Measurements from ENCODE around the gene P2RY1. TPM values are rescaled to one million over a fixed set of nuclear protein-coding genes. Genes with fewer than 3 reads are reported as not detected.

The P2RY1 gene
- total RNA-seq, 3 donors from 2014 or later (not counting 1 experiment from before 2014, with no cell fraction given), result 1.0 to 2.0 (median 1.4) TPM

DNA sequence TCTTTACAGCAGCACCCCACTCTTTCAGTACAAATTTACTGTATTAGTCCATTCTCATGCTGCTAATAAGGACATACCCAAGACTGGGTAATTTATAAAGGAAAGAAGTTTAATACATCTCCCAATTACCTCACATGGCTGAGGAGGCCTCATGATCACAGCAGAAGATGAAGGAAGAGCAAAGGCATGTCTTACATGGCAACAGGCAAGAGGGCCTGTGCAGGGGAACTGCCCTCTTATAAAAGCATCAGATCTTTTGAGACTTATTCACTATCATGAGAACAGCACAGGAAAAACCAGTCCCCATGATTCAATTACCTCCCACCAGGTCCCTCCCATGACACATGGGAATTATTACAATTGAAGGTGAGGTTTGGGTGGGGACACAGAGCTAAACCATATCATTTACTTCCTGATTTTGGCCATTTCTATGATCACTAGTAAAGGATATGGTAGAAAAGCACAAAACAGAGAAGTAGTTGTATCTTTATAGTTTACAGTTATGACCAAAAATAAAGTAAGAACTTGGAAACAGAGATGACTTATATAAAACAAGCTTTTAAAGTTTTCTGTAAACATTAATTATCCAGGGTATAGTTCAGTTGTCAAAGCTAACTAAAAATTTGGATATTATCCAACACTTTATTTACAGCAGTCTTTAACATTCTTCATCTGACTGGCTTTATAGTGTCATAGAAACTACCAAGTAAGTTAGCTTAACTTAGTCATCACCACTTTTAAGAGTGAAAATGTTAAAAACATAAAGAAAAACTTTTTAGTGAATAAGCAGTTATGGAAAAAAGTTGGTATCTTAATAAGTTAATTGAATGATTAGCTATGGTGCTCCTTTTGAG is 40.2 kb downstream of the P2RY1 start:
- Mint-ChIP-seq H3K27ac (no peak overlapping the region), H3K36me3 (no peaks in the 10 kb centered on the region), H3K9me3 (peaks cover 6 to 11% of the 10 kb centered on the region in 2 donors), H3K4me3 (no peak overlapping the region), H3K4me1 (no peaks in the 10 kb centered on the region), H3K27me3 (ENCODE audit: low read depth in 2 of 2) (peaks cover 0 to 13% of the 10 kb centered on the region in 2 donors)
- Histone ChIP-seq H3K27me3 (ENCODE audit: control insufficient read depth, insufficient read depth, low read length) (no peaks in the 10 kb centered on the region), H3K36me3 (ENCODE audit: control insufficient read depth, insufficient read depth, low read length) (no peaks in the 10 kb centered on the region), H3K27ac (ENCODE audit: low read length) (no peak overlapping the region), H3K9me3 (ENCODE audit: control insufficient read depth, insufficient read depth, low read length) (no peaks in the 10 kb centered on the region), H3K4me3 (ENCODE audit: low read length) (no peak overlapping the region), H3K4me1 (ENCODE audit: control insufficient read depth, insufficient read depth, low read length) (no peaks in the 10 kb centered on the region)
- intact Hi-C loops (cut with micrococcal nuclease), result no loop called here
- TF ChIP-seq, protein P1, sequence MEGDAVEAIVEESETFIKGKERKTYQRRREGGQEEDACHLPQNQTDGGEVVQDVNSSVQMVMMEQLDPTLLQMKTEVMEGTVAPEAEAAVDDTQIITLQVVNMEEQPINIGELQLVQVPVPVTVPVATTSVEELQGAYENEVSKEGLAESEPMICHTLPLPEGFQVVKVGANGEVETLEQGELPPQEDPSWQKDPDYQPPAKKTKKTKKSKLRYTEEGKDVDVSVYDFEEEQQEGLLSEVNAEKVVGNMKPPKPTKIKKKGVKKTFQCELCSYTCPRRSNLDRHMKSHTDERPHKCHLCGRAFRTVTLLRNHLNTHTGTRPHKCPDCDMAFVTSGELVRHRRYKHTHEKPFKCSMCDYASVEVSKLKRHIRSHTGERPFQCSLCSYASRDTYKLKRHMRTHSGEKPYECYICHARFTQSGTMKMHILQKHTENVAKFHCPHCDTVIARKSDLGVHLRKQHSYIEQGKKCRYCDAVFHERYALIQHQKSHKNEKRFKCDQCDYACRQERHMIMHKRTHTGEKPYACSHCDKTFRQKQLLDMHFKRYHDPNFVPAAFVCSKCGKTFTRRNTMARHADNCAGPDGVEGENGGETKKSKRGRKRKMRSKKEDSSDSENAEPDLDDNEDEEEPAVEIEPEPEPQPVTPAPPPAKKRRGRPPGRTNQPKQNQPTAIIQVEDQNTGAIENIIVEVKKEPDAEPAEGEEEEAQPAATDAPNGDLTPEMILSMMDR (IDR thresholded peaks at IDR 0.05), result no peak
- DNase-seq, result no peak
- ATAC-seq, result no peak

DNA sequence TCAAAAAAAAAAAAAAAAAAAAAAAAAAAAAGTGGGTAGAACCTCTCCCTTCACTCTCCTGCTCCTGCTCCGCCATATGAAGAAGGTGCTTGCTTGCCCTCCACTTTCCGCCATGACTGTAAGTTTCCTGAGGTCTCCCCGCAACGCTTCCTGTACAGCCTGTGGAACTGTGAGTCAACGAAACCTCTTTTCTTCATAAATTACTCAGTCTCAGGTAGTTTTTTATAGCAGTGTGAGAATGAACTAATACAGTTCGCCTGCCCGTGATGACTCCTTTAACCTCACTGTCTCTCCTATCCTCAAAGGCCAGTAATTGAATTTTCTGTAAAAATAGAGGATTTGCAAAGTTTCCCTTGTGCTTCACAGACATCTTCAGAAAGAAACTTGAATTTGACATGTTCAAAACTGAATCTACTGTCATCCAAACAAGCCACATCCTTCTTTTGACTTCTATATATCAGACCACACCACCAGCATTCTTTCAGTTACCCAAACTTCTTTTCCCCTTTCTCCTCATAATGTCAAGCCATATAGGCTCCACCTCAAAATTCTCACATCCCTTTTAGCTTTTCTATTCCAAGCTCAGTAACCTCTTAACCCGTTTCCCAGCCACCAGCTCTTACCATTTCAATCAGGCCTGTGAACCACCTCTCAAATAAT is 44.3 kb downstream of the P2RY1 start:
- Mint-ChIP-seq H3K9me3 (peaks cover 4 to 6% of the 10 kb centered on the region in 2 donors), H3K27ac (no peak overlapping the region), H3K4me1 (no peaks in the 10 kb centered on the region), H3K36me3 (no peaks in the 10 kb centered on the region), H3K4me3 (no peak overlapping the region), H3K27me3 (ENCODE audit: low read depth in 2 of 2) (peaks cover 0 to 11% of the 10 kb centered on the region in 2 donors)
- Histone ChIP-seq H3K27ac (ENCODE audit: low read length) (no peak overlapping the region), H3K9me3 (ENCODE audit: control insufficient read depth, insufficient read depth, low read length) (no peaks in the 10 kb centered on the region), H3K27me3 (ENCODE audit: control insufficient read depth, insufficient read depth, low read length) (no peaks in the 10 kb centered on the region), H3K4me3 (ENCODE audit: low read length) (no peak overlapping the region), H3K4me1 (ENCODE audit: control insufficient read depth, insufficient read depth, low read length) (no peaks in the 10 kb centered on the region), H3K36me3 (ENCODE audit: control insufficient read depth, insufficient read depth, low read length) (no peaks in the 10 kb centered on the region)
- WGBS (ENCODE audit: insufficient coverage), result 95% methylated on average over 6 of the region's 8 CpGs
- intact Hi-C loops (cut with micrococcal nuclease), result no loop called here
- TF ChIP-seq, protein P1 (IDR thresholded peaks at IDR 0.05), result no peak
- ATAC-seq (no peak), DNase-seq (no peak)

- H3K4me1 Mint-ChIP-seq, result no peaks in the 10 kb centered on the region
- Histone ChIP-seq H3K27me3 (ENCODE audit: control insufficient read depth, insufficient read depth, low read length) (no peaks in the 10 kb centered on the region), H3K4me3 (ENCODE audit: low read length) (no peak overlapping the region), H3K27ac (ENCODE audit: low read length) (no peak overlapping the region), H3K9me3 (ENCODE audit: control insufficient read depth, insufficient read depth, low read length) (no peaks in the 10 kb centered on the region), H3K36me3 (ENCODE audit: control insufficient read depth, insufficient read depth, low read length) (no peaks in the 10 kb centered on the region), H3K4me1 (ENCODE audit: control insufficient read depth, insufficient read depth, low read length) (no peaks in the 10 kb centered on the region)
- peaks cover 4% of the 10 kb centered on the region in 2 donors for H3K9me3 Mint-ChIP-seq
- WGBS (ENCODE audit: insufficient coverage), result 40% methylated on average over 2 of the region's 2 CpGs
- TF ChIP-seq, protein P1 (IDR thresholded peaks at IDR 0.05), result no peak
- ATAC-seq, result no peak
- H3K4me3 Mint-ChIP-seq, result no peak overlapping the region
- no peak for DNase-seq
- intact Hi-C loops (cut with micrococcal nuclease), result no loop called here
- H3K36me3 Mint-ChIP-seq, result no peaks in the 10 kb centered on the region
- H3K27me3 Mint-ChIP-seq (ENCODE audit: low read depth in 2 of 2), result peaks cover 0 to 13% of the 10 kb centered on the region in 2 donors
- no peak overlapping the region for H3K27ac Mint-ChIP-seq
Observed at GRCh38 chr3:152879790-152880174, 44.9 kb downstream of the P2RY1 start.
